Measurements from ENCODE around the gene USHBP1. TPM values are rescaled to one million over a fixed set of nuclear protein-coding genes. Genes with fewer than 3 reads are reported as not detected.

Gene USHBP1
- total and polyA plus RNA-seq, 10 of the 15 experiments (the other 5 are each of a cell fraction or from before 2014, with no cell fraction given): 0.05 to 0.96 (median 0.22) TPM; not detected in 2

DNA sequence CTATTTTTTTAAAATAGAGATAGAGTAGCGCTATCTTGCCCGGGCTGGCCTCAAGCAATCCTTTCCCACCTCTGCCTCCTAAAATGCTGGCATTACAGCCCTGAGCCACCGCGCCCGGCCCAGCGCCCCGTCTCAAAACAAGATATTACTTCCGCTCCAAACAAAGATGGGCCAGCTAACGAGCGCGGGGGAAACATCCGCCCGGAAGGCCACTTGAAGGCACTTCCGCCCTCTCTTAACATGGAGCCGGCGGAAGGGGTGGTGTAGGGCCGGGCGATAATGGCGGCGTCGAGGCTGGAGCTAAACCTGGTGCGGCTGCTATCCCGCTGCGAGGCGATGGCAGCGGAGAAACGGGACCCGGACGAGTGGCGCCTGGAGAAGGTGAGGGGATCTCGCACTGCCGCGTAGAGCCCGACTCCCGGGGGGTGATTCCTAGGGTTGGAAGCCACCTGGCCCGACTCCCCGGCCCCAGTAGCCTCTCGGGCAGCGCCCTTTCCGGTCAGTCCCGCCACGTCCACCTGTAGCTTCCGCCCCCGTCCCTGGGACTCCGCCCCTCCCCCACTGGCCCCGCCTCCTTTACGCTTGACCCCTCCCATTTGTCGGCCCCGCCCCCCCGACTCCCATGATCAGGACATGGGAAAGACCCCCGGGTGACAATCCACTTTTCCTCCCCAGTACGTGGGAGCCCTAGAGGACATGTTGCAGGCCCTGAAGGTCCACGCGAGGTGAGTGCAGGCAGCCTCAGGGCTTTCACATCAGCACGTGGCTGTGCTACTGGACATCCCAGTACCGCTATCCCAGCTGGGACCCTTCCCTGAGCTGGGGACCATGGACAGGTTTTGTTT is 49.2 kb downstream of the USHBP1 start, which contains the start of gene USE1 (continued):
- TF ChIP-seq, protein P1, sequence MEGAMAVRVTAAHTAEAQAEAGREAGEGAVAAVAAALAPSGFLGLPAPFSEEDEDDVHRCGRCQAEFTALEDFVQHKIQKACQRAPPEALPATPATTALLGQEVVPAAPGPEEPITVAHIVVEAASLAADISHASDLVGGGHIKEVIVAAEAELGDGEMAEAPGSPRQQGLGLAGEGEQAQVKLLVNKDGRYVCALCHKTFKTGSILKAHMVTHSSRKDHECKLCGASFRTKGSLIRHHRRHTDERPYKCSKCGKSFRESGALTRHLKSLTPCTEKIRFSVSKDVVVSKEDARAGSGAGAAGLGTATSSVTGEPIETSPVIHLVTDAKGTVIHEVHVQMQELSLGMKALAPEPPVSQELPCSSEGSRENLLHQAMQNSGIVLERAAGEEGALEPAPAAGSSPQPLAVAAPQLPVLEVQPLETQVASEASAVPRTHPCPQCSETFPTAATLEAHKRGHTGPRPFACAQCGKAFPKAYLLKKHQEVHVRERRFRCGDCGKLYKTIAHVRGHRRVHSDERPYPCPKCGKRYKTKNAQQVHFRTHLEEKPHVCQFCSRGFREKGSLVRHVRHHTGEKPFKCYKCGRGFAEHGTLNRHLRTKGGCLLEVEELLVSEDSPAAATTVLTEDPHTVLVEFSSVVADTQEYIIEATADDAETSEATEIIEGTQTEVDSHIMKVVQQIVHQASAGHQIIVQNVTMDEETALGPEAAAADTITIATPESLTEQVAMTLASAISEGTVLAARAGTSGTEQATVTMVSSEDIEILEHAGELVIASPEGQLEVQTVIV (IDR thresholded peaks at IDR 0.05; ENCODE audit: borderline replicate concordance, partially characterized antibody): peak; percentile 87
- TF ChIP-seq NFXL1 (IDR thresholded peaks at IDR 0.05; ENCODE audit: borderline replicate concordance) (no peak), SREBF2 (IDR thresholded peaks at IDR 0.05; ENCODE audit: low read length) (no peak; the same call in 1 of the 2 replicates), SMC3 (IDR thresholded peaks at IDR 0.05; ENCODE audit: borderline replicate concordance, low read length) (no peak), RAD51 (IDR thresholded peaks at IDR 0.05) (no peak), TCF7 (IDR thresholded peaks at IDR 0.05; ENCODE audit: borderline replicate concordance) (no peak), IRF4 (IDR thresholded peaks at IDR 0.05; ENCODE audit: low read depth, low read length) (peak; percentile 35; the same call in 1 of the 2 replicates), HDAC2 (IDR thresholded peaks at IDR 0.05) (no peak), POLR2AphosphoS2 (IDR thresholded peaks at IDR 0.05; ENCODE audit: low read depth, low read length) (peak; percentile 97; the same call in 1 of the 2 replicates), ZNF24 (IDR thresholded peaks at IDR 0.05) (no peak), ESRRA (IDR thresholded peaks at IDR 0.05; ENCODE audit: low read length) (no peak), PAX8 (IDR thresholded peaks at IDR 0.05) (no peak), CREB1 (IDR thresholded peaks at IDR 0.05; ENCODE audit: low read depth) (peak; percentile 77; the same call in 1 of the 2 replicates), POU2F2 (IDR thresholded peaks at IDR 0.05; ENCODE audit: borderline replicate concordance, low read depth, low read length) (peak; percentile 90)
- TF ChIP-seq, protein P2, sequence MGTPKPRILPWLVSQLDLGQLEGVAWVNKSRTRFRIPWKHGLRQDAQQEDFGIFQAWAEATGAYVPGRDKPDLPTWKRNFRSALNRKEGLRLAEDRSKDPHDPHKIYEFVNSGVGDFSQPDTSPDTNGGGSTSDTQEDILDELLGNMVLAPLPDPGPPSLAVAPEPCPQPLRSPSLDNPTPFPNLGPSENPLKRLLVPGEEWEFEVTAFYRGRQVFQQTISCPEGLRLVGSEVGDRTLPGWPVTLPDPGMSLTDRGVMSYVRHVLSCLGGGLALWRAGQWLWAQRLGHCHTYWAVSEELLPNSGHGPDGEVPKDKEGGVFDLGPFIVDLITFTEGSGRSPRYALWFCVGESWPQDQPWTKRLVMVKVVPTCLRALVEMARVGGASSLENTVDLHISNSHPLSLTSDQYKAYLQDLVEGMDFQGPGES (IDR thresholded peaks at IDR 0.05): 0 out of 2 replicates have a peak, but pooled peaks have one; percentile 29
- TF ChIP-seq, protein P3, sequence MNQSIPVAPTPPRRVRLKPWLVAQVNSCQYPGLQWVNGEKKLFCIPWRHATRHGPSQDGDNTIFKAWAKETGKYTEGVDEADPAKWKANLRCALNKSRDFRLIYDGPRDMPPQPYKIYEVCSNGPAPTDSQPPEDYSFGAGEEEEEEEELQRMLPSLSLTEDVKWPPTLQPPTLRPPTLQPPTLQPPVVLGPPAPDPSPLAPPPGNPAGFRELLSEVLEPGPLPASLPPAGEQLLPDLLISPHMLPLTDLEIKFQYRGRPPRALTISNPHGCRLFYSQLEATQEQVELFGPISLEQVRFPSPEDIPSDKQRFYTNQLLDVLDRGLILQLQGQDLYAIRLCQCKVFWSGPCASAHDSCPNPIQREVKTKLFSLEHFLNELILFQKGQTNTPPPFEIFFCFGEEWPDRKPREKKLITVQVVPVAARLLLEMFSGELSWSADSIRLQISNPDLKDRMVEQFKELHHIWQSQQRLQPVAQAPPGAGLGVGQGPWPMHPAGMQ (IDR thresholded peaks at IDR 0.05; ENCODE audit: borderline replicate concordance): no peak
- TF ChIP-seq, protein P4, sequence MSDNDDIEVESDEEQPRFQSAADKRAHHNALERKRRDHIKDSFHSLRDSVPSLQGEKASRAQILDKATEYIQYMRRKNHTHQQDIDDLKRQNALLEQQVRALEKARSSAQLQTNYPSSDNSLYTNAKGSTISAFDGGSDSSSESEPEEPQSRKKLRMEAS (IDR thresholded peaks at IDR 0.05; ENCODE audit: low read depth, low read length): no peak; the same call in none of the 2 replicates
- TF ChIP-seq, protein P5, sequence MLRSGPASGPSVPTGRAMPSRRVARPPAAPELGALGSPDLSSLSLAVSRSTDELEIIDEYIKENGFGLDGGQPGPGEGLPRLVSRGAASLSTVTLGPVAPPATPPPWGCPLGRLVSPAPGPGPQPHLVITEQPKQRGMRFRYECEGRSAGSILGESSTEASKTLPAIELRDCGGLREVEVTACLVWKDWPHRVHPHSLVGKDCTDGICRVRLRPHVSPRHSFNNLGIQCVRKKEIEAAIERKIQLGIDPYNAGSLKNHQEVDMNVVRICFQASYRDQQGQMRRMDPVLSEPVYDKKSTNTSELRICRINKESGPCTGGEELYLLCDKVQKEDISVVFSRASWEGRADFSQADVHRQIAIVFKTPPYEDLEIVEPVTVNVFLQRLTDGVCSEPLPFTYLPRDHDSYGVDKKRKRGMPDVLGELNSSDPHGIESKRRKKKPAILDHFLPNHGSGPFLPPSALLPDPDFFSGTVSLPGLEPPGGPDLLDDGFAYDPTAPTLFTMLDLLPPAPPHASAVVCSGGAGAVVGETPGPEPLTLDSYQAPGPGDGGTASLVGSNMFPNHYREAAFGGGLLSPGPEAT (IDR thresholded peaks at IDR 0.05; ENCODE audit: low read depth): peak; percentile 87
- TF ChIP-seq, protein P6, sequence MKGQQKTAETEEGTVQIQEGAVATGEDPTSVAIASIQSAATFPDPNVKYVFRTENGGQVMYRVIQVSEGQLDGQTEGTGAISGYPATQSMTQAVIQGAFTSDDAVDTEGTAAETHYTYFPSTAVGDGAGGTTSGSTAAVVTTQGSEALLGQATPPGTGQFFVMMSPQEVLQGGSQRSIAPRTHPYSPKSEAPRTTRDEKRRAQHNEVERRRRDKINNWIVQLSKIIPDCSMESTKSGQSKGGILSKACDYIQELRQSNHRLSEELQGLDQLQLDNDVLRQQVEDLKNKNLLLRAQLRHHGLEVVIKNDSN (IDR thresholded peaks at IDR 0.05; ENCODE audit: borderline replicate concordance, extremely low read length, insufficient read depth, low read depth, low read length): no peak
- TF ChIP-seq, protein P7, sequence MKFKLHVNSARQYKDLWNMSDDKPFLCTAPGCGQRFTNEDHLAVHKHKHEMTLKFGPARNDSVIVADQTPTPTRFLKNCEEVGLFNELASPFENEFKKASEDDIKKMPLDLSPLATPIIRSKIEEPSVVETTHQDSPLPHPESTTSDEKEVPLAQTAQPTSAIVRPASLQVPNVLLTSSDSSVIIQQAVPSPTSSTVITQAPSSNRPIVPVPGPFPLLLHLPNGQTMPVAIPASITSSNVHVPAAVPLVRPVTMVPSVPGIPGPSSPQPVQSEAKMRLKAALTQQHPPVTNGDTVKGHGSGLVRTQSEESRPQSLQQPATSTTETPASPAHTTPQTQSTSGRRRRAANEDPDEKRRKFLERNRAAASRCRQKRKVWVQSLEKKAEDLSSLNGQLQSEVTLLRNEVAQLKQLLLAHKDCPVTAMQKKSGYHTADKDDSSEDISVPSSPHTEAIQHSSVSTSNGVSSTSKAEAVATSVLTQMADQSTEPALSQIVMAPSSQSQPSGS (IDR thresholded peaks at IDR 0.05; ENCODE audit: low read length): no peak; the same call in 1 of the 2 replicates

Data from GM12878 (cell line).